Measurements from ENCODE around the gene STAG3.

The STAG3 gene

DNA sequence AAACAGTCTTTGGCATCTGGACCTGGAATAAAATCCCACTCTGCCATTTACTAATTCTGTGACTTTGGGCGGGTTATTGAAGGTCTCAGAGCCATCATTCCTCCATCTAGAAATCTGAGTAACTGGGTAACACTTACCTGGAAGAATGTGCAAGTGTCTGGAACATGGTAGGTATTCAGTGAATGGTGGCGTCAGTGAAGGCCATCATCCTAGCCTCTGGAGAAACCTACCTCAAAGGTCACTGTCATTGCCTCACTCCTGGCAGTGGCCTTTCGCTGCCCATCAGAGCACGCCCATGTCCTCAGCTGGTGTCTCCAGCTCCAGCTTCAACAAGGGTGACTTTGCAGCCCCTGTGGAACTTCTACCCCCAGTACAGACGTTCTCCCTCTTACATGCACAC is 13.8 kb upstream of the STAG3 start:
- no peak for FAIRE-seq
- no peak for TF ChIP-seq CTCF (IDR thresholded peaks at IDR 0.05; ENCODE audit: insufficient read depth, missing control alignments)
- DNase-seq (ENCODE audit: insufficient read length, low spot score): no peak

DNA sequence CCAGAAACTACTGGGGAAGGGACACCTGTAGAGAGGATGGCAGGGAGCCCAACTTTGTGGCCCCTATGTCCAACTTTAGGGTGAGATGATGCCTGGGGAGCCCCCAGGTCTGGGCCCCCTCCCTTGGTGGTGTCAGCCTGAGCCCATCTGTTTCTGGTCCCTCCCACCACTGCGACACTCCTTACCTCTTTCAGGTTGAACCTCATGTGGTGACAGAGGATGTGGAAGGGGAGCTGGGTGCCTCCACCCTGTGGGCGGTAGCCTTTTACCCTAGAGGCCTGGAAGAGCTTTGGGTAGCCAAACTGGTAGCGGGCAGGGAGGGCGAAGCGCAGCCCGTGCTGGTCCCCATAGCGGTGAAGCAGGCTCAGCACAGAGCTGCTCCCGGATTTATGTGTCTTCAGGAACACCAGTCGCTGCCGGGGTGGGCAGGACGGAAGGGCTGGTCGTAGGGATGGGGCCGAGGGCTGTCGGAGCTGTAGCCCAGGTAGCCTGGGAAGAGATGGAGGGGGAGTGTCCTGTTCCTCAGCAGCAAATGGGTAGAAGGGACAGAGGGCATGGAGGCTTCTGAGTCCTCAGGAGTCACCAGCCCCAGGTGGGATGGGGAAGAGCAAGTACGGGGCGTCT is 11.3 kb upstream of the STAG3 start:
- no peak for TF ChIP-seq CTCF (IDR thresholded peaks at IDR 0.05; ENCODE audit: insufficient read depth, missing control alignments)
- DNase-seq (ENCODE audit: insufficient read length, low spot score) (no peak), FAIRE-seq (no peak)

DNA sequence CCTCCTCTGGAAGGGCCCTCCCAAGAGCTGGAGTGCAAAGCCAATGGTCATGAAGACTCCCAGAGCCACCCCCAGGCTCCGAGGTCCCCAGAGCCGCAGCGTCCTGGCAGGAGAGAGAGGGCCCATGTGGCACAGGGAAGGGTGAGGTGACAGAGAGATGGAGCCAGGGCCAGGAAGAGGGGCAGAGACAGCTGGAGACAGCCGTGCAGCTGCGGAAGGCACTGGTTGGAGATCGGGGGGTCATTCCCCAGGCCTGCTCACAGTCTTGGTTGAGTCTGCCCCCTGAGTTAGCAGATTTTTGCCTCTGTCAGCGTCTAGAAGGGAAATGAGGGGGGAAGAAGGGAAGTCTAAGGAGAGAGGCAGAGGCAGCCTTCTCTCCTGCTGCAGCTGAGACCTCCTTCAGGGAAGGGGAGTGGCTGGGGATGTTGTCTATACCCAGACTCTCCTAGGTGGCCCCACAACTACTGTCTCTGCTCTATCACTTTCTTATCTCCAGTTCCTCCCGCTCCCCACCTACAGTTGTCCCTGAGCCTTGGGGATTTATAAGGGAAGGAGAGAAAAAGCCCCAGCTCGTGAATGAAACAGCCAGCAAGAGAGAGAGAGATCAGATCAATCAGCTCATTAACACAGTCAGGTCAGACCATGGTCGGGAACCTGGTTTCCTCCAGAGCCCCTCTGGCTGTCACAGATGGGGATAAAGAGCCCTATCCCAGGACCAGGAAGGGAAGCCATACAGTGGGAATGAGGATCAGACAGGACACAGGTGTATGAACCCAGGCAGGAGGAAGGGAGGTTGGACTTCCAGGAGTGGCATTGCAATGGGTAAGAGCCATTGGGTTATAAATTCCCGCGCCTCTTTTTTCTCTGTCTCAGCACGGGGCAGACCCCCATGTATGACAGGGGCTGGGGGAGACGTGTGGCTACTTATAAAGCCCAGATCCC is 10.5 kb upstream of the STAG3 start:
- no peak for FAIRE-seq
- DNase-seq (ENCODE audit: insufficient read length, low spot score): no peak
- no peak for TF ChIP-seq CTCF (IDR thresholded peaks at IDR 0.05; ENCODE audit: insufficient read depth, missing control alignments)

- no peak for FAIRE-seq
- DNase-seq (ENCODE audit: insufficient read length, low spot score): no peak
- no peak for TF ChIP-seq CTCF (IDR thresholded peaks at IDR 0.05; ENCODE audit: insufficient read depth, missing control alignments)
Measured at GRCh38 chr7:100167912-100168323, 9.8 kb upstream of the STAG3 start.

GRCh38 chr7:100169147-100169850 is 8.4 kb upstream of the STAG3 start:
- no peak for TF ChIP-seq CTCF (IDR thresholded peaks at IDR 0.05; ENCODE audit: insufficient read depth, missing control alignments)
- no peak for FAIRE-seq
- DNase-seq (ENCODE audit: insufficient read length, low spot score): no peak

DNA sequence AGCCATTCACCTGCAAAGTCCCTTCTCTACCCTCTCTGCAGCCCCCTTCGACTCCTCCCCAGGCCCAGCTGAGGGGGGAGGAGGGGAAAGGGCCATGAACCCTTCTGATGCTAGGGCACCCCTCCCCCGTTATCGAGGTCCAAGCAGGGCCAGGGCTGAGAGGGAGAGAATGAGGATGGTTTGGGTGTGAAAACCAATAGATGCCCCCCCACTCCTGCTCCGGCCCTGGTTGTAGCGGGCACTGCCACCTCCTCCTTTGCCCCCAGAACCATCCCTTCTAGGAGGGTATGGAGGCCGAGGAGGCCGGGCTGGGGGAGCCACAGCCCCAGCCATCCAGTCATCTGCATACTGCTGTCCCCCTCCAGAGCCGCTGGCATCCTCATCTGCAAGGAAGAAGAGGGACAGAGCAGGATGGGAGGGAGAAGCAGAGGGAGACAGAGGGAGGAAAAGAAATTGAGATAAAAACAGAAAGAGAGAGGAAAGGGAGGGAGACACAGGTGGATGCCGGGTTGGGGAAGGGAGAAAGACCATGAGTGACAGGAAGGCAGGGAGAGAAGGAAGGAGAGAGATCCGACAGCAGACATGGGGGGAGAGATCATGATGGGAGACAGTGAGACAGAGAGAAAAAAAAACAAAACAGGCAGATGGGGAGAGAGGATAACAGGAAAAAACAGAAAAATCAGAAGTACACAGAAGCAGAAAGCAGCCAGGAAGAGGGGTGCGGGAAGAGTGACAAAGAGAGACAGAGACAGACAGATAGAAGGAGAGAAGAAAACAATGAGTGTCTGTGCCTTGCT is 7.4 kb upstream of the STAG3 start:
- DNase-seq (ENCODE audit: insufficient read length, low spot score) (no peak), FAIRE-seq (no peak)
- TF ChIP-seq CTCF (IDR thresholded peaks at IDR 0.05; ENCODE audit: insufficient read depth, missing control alignments): no peak
